ENCODE data around the gene MPZL1.

DNA sequence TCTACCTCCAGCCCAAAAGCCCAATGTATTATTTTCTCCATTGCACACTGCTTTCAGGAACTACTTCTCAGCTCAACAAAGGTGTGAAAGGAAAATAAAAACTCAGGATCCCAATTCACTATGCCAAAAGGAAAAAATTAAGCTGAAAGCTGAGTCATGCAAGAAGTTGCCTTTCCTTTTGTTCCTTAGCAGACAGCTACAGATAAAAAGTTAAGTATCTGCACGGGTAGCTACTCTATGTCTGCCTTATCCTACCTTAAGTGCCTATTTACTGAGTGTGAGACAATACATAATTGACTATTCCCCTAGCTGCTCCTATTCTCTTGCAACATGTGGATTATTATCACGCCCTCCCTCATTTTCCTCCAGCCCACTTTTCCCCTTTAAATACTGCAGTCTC lies 108.1 kb downstream of the MPZL1 start:
- TF ChIP-seq POLR2A (IDR thresholded peaks at IDR 0.05), result no peak
- TF ChIP-seq, protein P1, sequence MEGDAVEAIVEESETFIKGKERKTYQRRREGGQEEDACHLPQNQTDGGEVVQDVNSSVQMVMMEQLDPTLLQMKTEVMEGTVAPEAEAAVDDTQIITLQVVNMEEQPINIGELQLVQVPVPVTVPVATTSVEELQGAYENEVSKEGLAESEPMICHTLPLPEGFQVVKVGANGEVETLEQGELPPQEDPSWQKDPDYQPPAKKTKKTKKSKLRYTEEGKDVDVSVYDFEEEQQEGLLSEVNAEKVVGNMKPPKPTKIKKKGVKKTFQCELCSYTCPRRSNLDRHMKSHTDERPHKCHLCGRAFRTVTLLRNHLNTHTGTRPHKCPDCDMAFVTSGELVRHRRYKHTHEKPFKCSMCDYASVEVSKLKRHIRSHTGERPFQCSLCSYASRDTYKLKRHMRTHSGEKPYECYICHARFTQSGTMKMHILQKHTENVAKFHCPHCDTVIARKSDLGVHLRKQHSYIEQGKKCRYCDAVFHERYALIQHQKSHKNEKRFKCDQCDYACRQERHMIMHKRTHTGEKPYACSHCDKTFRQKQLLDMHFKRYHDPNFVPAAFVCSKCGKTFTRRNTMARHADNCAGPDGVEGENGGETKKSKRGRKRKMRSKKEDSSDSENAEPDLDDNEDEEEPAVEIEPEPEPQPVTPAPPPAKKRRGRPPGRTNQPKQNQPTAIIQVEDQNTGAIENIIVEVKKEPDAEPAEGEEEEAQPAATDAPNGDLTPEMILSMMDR (IDR thresholded peaks at IDR 0.05), result no peak
- no peak for TF ChIP-seq POLR2AphosphoS5 (IDR thresholded peaks at IDR 0.05)
- no peak for TF ChIP-seq EP300 (IDR thresholded peaks at IDR 0.05; ENCODE audit: low read depth)
